ENCODE results near the gene SLC22A12.

Gene SLC22A12

DNA sequence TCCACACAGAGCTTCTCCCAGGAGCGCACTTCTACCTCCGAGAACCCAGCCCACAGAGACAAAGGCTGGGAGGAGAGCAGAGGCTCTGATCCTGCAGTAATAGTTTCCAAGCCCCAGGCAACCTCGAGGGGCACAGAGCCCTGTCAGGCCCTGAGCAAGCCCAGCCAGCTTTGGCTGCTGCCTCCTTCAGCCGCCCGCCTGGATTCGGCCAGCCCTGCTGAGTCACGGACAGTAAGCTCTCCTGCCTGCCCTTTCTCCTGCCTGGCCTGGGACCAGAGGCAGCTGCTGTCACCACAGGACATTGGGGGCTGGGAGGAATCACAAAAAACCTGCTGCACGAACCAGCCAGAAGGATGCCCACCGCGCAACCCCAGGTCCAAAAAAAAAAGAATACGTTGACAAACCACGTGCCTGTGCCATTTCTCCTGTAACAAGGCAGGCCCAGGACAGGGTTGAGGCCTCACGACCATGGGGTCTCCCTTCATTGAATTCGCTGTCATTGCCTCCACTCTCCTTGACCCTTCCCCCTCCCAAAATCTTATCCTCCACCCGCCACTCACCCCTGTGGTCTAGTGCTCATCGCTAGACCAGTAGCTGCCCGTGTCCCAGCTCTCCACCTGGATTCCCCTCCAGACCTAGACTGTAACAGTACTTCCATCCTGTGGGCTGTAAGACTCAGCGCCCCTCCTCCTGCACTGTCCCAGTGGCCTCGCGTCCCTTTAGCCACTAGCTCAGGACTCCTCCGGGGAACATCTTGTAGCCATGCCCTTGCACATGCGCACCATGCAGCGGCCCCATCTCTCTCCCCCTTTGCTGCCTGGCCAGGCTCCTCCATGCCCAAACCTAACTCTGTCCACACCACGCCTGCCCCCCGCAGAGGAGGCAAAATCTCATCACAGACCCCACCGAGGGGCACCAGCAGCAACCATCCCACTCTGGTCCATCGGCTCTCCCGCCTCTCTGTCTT lies 7.4 kb upstream of the SLC22A12 start:
- TF ChIP-seq, protein P1, sequence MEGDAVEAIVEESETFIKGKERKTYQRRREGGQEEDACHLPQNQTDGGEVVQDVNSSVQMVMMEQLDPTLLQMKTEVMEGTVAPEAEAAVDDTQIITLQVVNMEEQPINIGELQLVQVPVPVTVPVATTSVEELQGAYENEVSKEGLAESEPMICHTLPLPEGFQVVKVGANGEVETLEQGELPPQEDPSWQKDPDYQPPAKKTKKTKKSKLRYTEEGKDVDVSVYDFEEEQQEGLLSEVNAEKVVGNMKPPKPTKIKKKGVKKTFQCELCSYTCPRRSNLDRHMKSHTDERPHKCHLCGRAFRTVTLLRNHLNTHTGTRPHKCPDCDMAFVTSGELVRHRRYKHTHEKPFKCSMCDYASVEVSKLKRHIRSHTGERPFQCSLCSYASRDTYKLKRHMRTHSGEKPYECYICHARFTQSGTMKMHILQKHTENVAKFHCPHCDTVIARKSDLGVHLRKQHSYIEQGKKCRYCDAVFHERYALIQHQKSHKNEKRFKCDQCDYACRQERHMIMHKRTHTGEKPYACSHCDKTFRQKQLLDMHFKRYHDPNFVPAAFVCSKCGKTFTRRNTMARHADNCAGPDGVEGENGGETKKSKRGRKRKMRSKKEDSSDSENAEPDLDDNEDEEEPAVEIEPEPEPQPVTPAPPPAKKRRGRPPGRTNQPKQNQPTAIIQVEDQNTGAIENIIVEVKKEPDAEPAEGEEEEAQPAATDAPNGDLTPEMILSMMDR (IDR thresholded peaks at IDR 0.05; ENCODE audit: low read depth, low read length), result no peak
- no peaks in the 10 kb centered on the region for H3K9me3 ChIP-seq (ENCODE audit: severe bottlenecking)
- DNase-seq, result no peak
- no peaks in the 10 kb centered on the region for H3K27me3 ChIP-seq (ENCODE audit: insufficient read depth, low read depth, severe bottlenecking)
- no peaks in the 10 kb centered on the region for H3K36me3 ChIP-seq
- no peak overlapping the region for H3K27ac ChIP-seq
- no peak overlapping the region for H3K4me3 ChIP-seq (ENCODE audit: low read depth, low read length)

DNA sequence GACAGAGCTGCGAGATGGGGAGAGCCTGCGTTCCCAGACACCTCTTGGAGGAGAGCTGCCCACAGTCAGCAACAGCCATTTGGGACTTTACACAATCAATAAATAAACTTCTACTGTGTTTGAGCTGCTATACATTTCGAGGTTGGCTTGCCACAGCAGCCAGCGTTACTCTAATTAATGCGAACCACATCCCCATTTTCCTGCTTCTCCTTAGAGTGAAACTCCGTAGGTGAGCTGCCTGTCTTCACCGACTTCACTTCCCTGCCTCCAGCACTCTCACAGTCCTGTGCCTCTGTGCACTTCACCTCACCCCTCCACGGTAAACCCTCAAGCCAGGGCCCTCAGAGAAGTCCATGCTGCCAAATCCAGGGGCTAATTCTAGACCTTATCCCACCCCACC lies 5.9 kb upstream of the SLC22A12 start:
- Histone ChIP-seq H3K4me3 (ENCODE audit: low read depth, low read length) (no peak overlapping the region), H3K27me3 (ENCODE audit: insufficient read depth, low read depth, severe bottlenecking) (no peaks in the 10 kb centered on the region), H3K36me3 (no peaks in the 10 kb centered on the region), H3K9me3 (ENCODE audit: severe bottlenecking) (no peaks in the 10 kb centered on the region), H3K27ac (no peak overlapping the region)
- DNase-seq, result no peak
- TF ChIP-seq, protein P1 (IDR thresholded peaks at IDR 0.05; ENCODE audit: low read depth, low read length), result no peak

DNA sequence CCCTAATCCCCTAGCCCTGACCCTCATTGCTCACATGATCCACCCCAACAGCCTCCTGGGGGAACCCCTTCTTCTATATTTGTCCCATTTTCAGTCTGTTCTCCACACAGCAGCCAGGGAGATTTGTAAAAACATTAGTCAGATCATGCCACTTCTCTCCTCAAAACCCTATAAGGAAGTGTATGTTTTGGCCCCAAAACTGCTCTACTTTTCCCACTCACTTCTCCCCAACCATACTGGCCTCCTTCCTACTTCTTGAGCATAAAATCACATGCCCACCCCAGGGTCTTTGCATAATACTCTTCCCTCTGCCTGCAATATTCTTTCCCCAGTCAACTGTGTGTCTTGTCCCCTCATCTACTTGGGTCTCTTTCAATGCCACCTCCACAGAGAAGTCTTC lies 4.7 kb upstream of the SLC22A12 start:
- TF ChIP-seq, protein P1 (IDR thresholded peaks at IDR 0.05; ENCODE audit: low read depth, low read length), result no peak
- DNase-seq, result no peak
- H3K4me3 ChIP-seq (ENCODE audit: low read depth, low read length), result no peak overlapping the region
- H3K9me3 ChIP-seq (ENCODE audit: severe bottlenecking), result no peaks in the 10 kb centered on the region
- H3K27ac ChIP-seq, result no peak overlapping the region
- H3K27me3 ChIP-seq (ENCODE audit: insufficient read depth, low read depth, severe bottlenecking), result no peaks in the 10 kb centered on the region
- no peaks in the 10 kb centered on the region for H3K36me3 ChIP-seq

DNA sequence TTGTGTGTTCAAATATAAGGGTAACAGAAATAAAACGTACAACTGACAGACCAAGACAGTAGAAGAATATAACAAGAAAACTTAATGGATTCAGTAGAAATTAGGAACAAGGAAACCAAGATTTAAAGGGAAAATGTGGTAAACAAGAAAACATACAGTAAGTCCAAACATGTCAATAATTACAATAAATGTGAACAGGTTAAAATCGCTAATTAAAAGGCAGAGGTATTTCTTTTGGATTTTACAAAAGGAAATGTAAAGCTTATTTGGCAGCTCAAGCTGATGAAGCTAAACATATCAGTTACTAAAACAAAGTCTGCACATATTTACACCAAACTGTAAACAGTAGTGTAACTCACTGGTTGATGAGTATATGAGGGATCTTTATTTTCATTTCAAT lies 2.3 kb upstream of the SLC22A12 start:
- H3K4me3 ChIP-seq (ENCODE audit: low read depth, low read length), result no peak overlapping the region
- no peaks in the 10 kb centered on the region for H3K36me3 ChIP-seq
- H3K27me3 ChIP-seq (ENCODE audit: insufficient read depth, low read depth, severe bottlenecking), result no peaks in the 10 kb centered on the region
- no peak for DNase-seq
- TF ChIP-seq, protein P1 (IDR thresholded peaks at IDR 0.05; ENCODE audit: low read depth, low read length), result no peak
- no peak overlapping the region for H3K27ac ChIP-seq
- no peaks in the 10 kb centered on the region for H3K9me3 ChIP-seq (ENCODE audit: severe bottlenecking)

DNA sequence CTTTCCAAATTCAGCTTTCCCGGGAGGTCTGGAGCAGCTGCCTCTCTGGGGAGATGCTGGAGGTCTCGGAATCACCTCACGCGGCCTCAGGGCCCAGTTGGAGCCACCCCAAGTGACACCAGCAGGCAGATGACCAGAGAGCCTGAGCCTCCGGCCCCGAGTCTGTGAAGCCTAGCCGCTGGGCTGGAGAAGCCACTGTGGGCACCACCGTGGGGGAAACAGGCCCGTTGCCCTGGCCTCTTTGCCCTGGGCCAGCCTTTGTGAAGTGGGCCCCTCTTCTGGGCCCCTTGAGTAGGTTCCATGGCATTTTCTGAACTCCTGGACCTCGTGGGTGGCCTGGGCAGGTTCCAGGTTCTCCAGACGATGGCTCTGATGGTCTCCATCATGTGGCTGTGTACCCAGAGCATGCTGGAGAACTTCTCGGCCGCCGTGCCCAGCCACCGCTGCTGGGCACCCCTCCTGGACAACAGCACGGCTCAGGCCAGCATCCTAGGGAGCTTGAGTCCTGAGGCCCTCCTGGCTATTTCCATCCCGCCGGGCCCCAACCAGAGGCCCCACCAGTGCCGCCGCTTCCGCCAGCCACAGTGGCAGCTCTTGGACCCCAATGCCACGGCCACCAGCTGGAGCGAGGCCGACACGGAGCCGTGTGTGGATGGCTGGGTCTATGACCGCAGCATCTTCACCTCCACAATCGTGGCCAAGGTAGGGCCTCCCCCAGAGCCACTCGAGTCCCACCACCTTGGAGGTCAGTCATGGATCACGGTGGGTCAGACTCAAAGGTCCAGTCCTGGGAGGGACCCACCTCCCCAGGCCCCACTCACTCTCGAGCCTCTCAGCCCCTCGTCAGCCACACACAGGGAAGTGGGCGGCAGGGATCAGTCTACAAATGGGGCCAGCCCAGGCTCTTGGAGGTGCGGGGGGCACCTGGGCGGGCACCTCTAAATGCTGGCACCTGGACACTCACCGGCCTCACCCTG lies 525 bp downstream of the SLC22A12 start:
- no peak for DNase-seq
- H3K27me3 ChIP-seq (ENCODE audit: insufficient read depth, low read depth, severe bottlenecking), result no peaks in the 10 kb centered on the region
- H3K36me3 ChIP-seq, result no peaks in the 10 kb centered on the region
- no peaks in the 10 kb centered on the region for H3K9me3 ChIP-seq (ENCODE audit: severe bottlenecking)
- TF ChIP-seq, protein P1 (IDR thresholded peaks at IDR 0.05; ENCODE audit: low read depth, low read length), result no peak
- no peak overlapping the region for H3K4me3 ChIP-seq (ENCODE audit: low read depth, low read length)
- H3K27ac ChIP-seq, result no peak overlapping the region

All from WERI-Rb-1 (cell line).